HG02973 (cell line): ENCODE results near the gene TPST2.
A peak's percentile ranks its signal among the peaks of the same experiment; 100 is the strongest.

ENCODE experiments used
- ATAC-seq: cut with Tn5 transposase; IDR thresholded peaks from one replicate; pipeline ENCODE4 v1.9.1; 2021; ENCODE audit warnings: moderate library complexity; ENCODE audit not compliant: unreplicated experiment

Gene TPST2

GRCh38 chr22:26581026-26581425 is 8.9 kb downstream of the TPST2 start:
- no peak for ATAC-seq

GRCh38 chr22:26580240-26580962 is 9.5 kb downstream of the TPST2 start:
- no peak for ATAC-seq

GRCh38 chr22:26579331-26579886 is 10.5 kb downstream of the TPST2 start:
- peak; percentile 71 for ATAC-seq

GRCh38 chr22:26577081-26577480 is 12.9 kb downstream of the TPST2 start:
- ATAC-seq = no peak

- ATAC-seq = no peak
These were observed 13.8 kb downstream of the TPST2 start for GRCh38 chr22:26576026-26576680.

GRCh38 chr22:26574001-26574723 is 15.8 kb downstream of the TPST2 start:
- ATAC-seq = no peak

- no peak for ATAC-seq
These were observed 16.8 kb downstream of the TPST2 start for GRCh38 chr22:26573026-26573662.

- ATAC-seq = no peak
These were observed 18.9 kb downstream of the TPST2 start for GRCh38 chr22:26570864-26571525.

- no peak for ATAC-seq
These were observed 19.8 kb downstream of the TPST2 start for GRCh38 chr22:26570115-26570514.

GRCh38 chr22:26568207-26568706 is 21.7 kb downstream of the TPST2 start:
- ATAC-seq = no peak

- ATAC-seq = no peak
These were observed 22.3 kb downstream of the TPST2 start for GRCh38 chr22:26567610-26568009.

GRCh38 chr22:26566994-26567393 is 22.9 kb downstream of the TPST2 start:
- ATAC-seq = no peak

- no peak for ATAC-seq
These were observed 24.0 kb downstream of the TPST2 start for GRCh38 chr22:26565889-26566288.

- no peak for ATAC-seq
These were observed 24.8 kb downstream of the TPST2 start for GRCh38 chr22:26565181-26565580.

- ATAC-seq = no peak
These were observed 25.3 kb downstream of the TPST2 start for GRCh38 chr22:26564672-26565071.

GRCh38 chr22:26564181-26564580 is 25.8 kb downstream of the TPST2 start:
- no peak for ATAC-seq

GRCh38 chr22:26563022-26563421 is 26.9 kb downstream of the TPST2 start:
- ATAC-seq = no peak

- ATAC-seq = no peak
These were observed 28.0 kb downstream of the TPST2 start for GRCh38 chr22:26561756-26562417.

- ATAC-seq = no peak
These were observed 29.9 kb downstream of the TPST2 start for GRCh38 chr22:26559961-26560575.
